A204.1 (cell line): ENCODE results near the gene PGM2.
A peak's percentile ranks its signal among the peaks of the same experiment; 100 is the strongest.

ENCODE experiments used
- FAIRE-seq: peaks from 2 replicates; lab custom pipeline; 2012; peaks lifted over from hg19 to GRCh38; lab: Jason Lieb, UNC

The PGM2 gene

GRCh38 chr4:37903901-37904300, 77.4 kb downstream of the PGM2 start:
- no peak for FAIRE-seq

GRCh38 chr4:37904824-37905223, 78.3 kb downstream of the PGM2 start:
- no peak for FAIRE-seq

- no peak for FAIRE-seq
Observed at GRCh38 chr4:37905533-37906169, 79.2 kb downstream of the PGM2 start.

GRCh38 chr4:37908488-37909331, 82.2 kb downstream of the PGM2 start:
- FAIRE-seq: no peak

GRCh38 chr4:37909332-37910090, 83.0 kb downstream of the PGM2 start:
- FAIRE-seq: no peak

- FAIRE-seq: peak; percentile 86
Observed at GRCh38 chr4:37910091-37910486, 83.6 kb downstream of the PGM2 start.
